ENCODE results near the gene NTSR1.

- TF ChIP-seq CTCF (IDR thresholded peaks at IDR 0.05): no peak
- no peak for TF ChIP-seq POLR2A (IDR thresholded peaks at IDR 0.05)
Observed at GRCh38 chr20:62799036-62799435, 90.4 kb downstream of the NTSR1 start.

All from heart left ventricle (tissue), 13 donors.